WERI-Rb-1 (cell line): ENCODE measurements around the gene RAB10.
"Not testable (repeated sequence)": the region's sequence is repeated elsewhere in the genome, so short reads cannot be mapped to it uniquely, and the experiment has no call there.

Experiments used
- DNase-seq: peaks from one replicate; pipeline ENCODE4 v3.0.0-alpha.2; 2020
- H3K27ac ChIP-seq: fragments of 250-450 bp; sonication (Bioruptor Pico); 2 replicates; pipeline ENCODE4 v1.5.1; 2020; ENCODE audit warnings: mild to moderate bottlenecking, moderate library complexity
- H3K27me3 ChIP-seq: fragments of 250-450 bp; sonication (Bioruptor Pico); 2 replicates; pipeline ENCODE4 v1.5.1; 2021; ENCODE audit warnings: mild to moderate bottlenecking, low read depth, moderate library complexity; ENCODE audit not compliant: insufficient read depth, severe bottlenecking
- H3K36me3 ChIP-seq: fragments of 250-450 bp; sonication (Bioruptor Pico); 2 replicates; pipeline ENCODE4 v1.5.1; 2020; ENCODE audit warnings: mild to moderate bottlenecking, moderate library complexity
- H3K4me3 ChIP-seq: 2 replicates; pipeline ENCODE4 v1.5.1; 2011; ENCODE audit warnings: low read depth, mild to moderate bottlenecking, control low read depth, low read length
- H3K9me3 ChIP-seq: fragments of 250-450 bp; sonication (Bioruptor Pico); 2 replicates; pipeline ENCODE4 v1.5.1; 2021; ENCODE audit warnings: mild to moderate bottlenecking, moderate library complexity; ENCODE audit not compliant: severe bottlenecking
- TF ChIP-seq, protein P1 (sequence below): IDR thresholded peaks from 2 replicates; pipeline ENCODE4 v1.5.1; 2011; ENCODE audit warnings: low read depth, mild to moderate bottlenecking, control low read depth, inconsistent platforms, low read length

The RAB10 gene

DNA sequence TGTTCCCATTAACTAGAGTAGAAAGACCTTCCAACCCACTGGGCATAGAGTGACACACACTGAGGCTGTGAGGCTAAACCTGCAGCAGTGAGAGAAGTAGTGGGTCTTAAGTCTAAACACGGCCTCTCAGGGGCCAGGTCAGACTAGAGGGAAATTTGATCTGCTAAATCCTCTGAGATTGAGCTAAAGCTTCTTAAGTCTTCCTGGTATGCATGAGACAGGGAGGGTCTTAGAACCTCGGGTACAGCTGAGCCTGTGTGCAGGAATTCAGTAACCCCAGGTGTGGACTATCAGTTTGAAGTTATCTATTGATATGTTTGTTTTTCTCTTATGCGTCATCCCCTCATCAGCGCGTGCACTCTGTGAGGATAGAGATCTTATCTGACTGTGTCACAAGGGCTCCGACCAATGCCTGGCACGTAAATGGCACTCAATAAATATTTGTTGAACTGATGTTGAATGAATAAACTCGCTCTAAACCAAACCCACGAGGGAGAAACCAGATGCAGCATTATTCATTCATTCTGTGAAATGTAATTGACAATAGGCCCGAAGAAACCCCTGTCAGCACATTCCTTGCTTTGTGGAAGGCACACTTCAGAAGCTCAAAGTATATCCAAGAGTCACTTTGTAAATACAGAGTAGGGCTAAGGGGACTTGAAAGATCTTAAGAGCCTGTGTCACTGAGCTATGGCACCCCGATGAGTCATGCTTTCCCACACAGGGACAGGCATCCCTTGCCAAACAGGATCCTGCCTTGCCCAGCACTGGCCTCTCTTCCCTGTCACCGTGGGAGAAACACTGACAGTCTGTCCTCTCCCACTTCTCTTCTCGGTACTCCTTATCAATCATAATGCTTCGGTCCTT lies 21.7 kb upstream of the RAB10 start:
- Histone ChIP-seq H3K27me3 (peaks cover 14% of the 10 kb centered on the region), H3K9me3 (peaks cover 2% of the 10 kb centered on the region), H3K4me3 (no peak overlapping the region), H3K27ac (no peak overlapping the region), H3K36me3 (no peaks in the 10 kb centered on the region)
- TF ChIP-seq, protein P1, sequence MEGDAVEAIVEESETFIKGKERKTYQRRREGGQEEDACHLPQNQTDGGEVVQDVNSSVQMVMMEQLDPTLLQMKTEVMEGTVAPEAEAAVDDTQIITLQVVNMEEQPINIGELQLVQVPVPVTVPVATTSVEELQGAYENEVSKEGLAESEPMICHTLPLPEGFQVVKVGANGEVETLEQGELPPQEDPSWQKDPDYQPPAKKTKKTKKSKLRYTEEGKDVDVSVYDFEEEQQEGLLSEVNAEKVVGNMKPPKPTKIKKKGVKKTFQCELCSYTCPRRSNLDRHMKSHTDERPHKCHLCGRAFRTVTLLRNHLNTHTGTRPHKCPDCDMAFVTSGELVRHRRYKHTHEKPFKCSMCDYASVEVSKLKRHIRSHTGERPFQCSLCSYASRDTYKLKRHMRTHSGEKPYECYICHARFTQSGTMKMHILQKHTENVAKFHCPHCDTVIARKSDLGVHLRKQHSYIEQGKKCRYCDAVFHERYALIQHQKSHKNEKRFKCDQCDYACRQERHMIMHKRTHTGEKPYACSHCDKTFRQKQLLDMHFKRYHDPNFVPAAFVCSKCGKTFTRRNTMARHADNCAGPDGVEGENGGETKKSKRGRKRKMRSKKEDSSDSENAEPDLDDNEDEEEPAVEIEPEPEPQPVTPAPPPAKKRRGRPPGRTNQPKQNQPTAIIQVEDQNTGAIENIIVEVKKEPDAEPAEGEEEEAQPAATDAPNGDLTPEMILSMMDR, result no peak
- DNase-seq, result peak; percentile 88

DNA sequence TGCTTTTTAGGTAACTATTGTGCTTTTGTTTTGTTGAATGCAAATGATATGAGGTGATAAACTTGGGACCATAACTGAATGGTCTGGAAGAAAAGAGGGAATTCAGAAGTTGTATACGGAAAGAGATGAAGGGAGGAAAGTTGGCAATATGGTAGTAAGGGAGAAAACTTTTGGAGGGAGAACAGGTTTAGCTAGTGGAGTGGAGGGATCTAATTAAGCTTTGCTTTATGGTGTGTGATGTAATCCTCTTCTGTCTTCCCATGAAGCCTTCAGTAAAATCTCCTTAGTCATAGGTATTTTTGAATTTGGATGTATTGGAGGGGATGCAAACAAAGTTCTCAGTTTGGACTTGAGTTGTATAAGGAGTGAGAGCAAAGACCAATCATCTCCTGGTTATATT lies 20.2 kb upstream of the RAB10 start:
- H3K9me3 ChIP-seq, result peaks cover 2% of the 10 kb centered on the region
- peaks cover 14% of the 10 kb centered on the region for H3K27me3 ChIP-seq
- no peak overlapping the region for H3K27ac ChIP-seq
- no peaks in the 10 kb centered on the region for H3K36me3 ChIP-seq
- TF ChIP-seq, protein P1, result no peak
- no peak overlapping the region for H3K4me3 ChIP-seq
- no peak for DNase-seq

DNA sequence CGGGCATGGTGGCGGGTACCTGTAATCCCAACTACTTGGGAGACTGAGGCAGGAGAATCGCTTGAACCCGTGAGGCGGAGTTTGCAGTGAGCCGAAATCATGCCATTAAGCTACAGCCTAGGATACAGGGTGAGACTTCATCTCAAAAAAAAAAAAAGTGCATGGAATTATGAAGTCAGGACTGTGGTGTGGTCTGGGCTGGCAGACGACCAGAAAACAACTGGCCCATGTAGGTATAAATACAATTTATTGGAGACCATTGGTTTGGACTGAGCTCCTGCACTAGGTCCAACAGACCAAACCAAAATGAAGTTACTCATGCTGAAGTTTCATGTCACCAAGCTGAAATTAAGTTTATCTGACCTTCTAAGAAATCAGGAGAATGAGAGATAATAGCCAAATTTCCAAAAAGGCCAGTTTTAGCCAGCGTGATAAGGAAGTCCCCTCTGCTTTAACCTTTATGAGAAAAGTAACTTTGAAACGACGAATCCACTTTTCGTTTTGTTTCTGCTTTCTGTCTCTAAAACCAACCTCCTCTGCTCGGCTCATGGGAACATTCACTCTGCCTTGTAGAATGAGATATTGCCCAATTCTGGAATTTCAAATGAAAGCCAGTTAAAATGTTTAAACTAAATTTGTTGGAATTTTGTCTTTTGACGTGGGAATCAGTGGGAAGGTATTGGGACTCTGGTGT lies 17.7 kb upstream of the RAB10 start:
- TF ChIP-seq, protein P1, result no peak
- H3K27me3 ChIP-seq, result peaks cover 14% of the 10 kb centered on the region
- no peaks in the 10 kb centered on the region for H3K9me3 ChIP-seq
- H3K27ac ChIP-seq, result no peak overlapping the region
- no peak overlapping the region for H3K4me3 ChIP-seq
- H3K36me3 ChIP-seq, result no peaks in the 10 kb centered on the region
- DNase-seq, result no peak

GRCh38 chr2:26016706-26017045 lies 17.2 kb upstream of the RAB10 start:
- H3K27me3 ChIP-seq, result peaks cover 14% of the 10 kb centered on the region
- not testable (repeated sequence) for H3K27ac ChIP-seq, H3K9me3 ChIP-seq, H3K36me3 ChIP-seq, DNase-seq, H3K4me3 ChIP-seq

- Histone ChIP-seq H3K27me3 (peaks cover 10% of the 10 kb centered on the region), H3K4me3 (no peak overlapping the region), H3K36me3 (no peaks in the 10 kb centered on the region), H3K9me3 (no peaks in the 10 kb centered on the region), H3K27ac (no peak overlapping the region)
- no peak for DNase-seq
- TF ChIP-seq, protein P1, result no peak
These were observed 16.3 kb upstream of the RAB10 start for GRCh38 chr2:26017464-26018183.
